Measurements from ENCODE around the gene POU3F3.

Gene POU3F3

DNA sequence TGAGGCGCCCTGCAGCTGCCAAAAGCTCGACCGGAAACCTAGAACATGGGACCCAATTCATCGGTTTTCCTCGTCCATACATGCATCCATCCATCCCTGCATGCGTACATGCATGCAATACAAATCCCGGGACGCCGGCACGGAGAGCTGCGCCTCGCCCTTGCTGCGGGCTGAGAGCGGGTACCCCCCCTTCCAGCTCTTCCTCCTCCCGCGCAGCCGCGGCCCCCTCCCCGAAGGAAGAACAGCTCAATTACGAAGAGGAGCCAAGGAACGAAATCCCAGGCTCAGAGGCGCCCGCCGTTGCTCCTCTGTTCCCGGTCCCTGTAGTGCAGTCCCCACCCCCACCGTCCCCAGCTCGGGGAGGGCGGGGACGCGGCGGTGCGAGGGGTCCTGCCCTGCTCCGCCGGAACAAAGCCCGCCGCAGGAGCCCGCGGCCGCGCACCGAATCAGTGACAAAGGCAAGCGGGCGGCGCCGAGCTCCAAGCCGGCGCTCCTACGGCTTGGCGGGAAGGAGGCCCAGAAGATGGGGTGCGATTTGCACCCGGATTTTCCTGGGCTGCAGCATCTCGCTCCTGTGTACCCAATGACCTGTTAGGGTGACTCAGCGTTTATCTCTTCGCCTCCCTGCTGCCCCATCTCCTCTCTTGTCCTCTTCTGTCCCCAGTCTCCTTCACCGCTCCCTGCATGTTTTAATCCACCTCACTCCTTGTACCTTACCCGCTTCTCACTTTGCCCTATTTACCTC lies 8.9 kb upstream of the POU3F3 start:
- H3K36me3 ChIP-seq (ENCODE audit: insufficient read depth, low read length), result no peaks in the 10 kb centered on the region
- H3K4me1 ChIP-seq (ENCODE audit: insufficient read depth, low read length, poor library complexity, severe bottlenecking), result peaks cover 7% of the 10 kb centered on the region
- no peak overlapping the region for H2AFZ ChIP-seq (ENCODE audit: low read length)
- H3F3A ChIP-seq (ENCODE audit: low read depth), result no peaks in the 10 kb centered on the region
- no peaks in the 10 kb centered on the region for H3K79me2 ChIP-seq (ENCODE audit: insufficient read depth, low read length)
- H3K9me3 ChIP-seq (ENCODE audit: insufficient read depth, low read depth, low read length), result no peaks in the 10 kb centered on the region
- TF ChIP-seq EZH2phosphoT487 (IDR thresholded peaks at IDR 0.05; ENCODE audit: borderline replicate concordance), result no peak
- TF ChIP-seq, protein P1, sequence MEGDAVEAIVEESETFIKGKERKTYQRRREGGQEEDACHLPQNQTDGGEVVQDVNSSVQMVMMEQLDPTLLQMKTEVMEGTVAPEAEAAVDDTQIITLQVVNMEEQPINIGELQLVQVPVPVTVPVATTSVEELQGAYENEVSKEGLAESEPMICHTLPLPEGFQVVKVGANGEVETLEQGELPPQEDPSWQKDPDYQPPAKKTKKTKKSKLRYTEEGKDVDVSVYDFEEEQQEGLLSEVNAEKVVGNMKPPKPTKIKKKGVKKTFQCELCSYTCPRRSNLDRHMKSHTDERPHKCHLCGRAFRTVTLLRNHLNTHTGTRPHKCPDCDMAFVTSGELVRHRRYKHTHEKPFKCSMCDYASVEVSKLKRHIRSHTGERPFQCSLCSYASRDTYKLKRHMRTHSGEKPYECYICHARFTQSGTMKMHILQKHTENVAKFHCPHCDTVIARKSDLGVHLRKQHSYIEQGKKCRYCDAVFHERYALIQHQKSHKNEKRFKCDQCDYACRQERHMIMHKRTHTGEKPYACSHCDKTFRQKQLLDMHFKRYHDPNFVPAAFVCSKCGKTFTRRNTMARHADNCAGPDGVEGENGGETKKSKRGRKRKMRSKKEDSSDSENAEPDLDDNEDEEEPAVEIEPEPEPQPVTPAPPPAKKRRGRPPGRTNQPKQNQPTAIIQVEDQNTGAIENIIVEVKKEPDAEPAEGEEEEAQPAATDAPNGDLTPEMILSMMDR (conservative IDR thresholded peaks at IDR 0.05; ENCODE audit: low read length), result no peak
- no peak overlapping the region for H3K4me3 ChIP-seq (ENCODE audit: low read length, poor library complexity, severe bottlenecking)
- no peaks in the 10 kb centered on the region for H4K20me1 ChIP-seq (ENCODE audit: insufficient read depth, low read length, poor library complexity, severe bottlenecking)
- no peaks in the 10 kb centered on the region for H3K9me2 ChIP-seq (replicated peaks; ENCODE audit: low read depth, low read length)
- no peaks in the 10 kb centered on the region for H3K27me3 ChIP-seq (ENCODE audit: insufficient read depth, low read length, poor library complexity, severe bottlenecking)
- H3K4me2 ChIP-seq (ENCODE audit: low read depth, low read length, poor library complexity, severe bottlenecking), result no peak overlapping the region
- H3K9ac ChIP-seq (ENCODE audit: low read depth, low read length, poor library complexity, severe bottlenecking), result no peak overlapping the region

DNA sequence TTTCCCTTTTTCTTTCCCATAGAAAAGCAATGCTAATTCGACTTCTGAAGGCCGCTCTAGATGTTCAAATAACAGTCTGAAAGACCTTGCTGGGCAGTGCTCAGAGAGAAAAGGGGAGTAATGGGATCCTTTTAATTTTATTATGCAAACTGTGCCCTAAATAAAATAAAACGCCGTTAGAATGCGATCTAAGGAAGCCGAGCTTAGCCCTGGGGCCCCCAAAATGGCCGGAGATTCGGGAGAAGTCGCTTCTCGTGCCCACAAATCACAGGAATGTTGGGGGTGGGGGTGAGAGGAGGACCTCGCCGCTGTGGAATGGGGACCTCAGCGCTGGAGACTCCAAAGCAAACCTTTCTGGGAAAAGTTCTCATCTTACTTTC lies 8.4 kb upstream of the POU3F3 start:
- no peaks in the 10 kb centered on the region for H3K79me2 ChIP-seq (ENCODE audit: insufficient read depth, low read length)
- no peaks in the 10 kb centered on the region for H3F3A ChIP-seq (ENCODE audit: low read depth)
- no peak overlapping the region for H3K4me2 ChIP-seq (ENCODE audit: low read depth, low read length, poor library complexity, severe bottlenecking)
- TF ChIP-seq, protein P1 (conservative IDR thresholded peaks at IDR 0.05; ENCODE audit: low read length), result no peak
- no peak for TF ChIP-seq EZH2phosphoT487 (IDR thresholded peaks at IDR 0.05; ENCODE audit: borderline replicate concordance)
- H3K4me1 ChIP-seq (ENCODE audit: insufficient read depth, low read length, poor library complexity, severe bottlenecking), result peaks cover 8% of the 10 kb centered on the region
- no peak overlapping the region for H3K4me3 ChIP-seq (ENCODE audit: low read length, poor library complexity, severe bottlenecking)
- H3K27me3 ChIP-seq (ENCODE audit: insufficient read depth, low read length, poor library complexity, severe bottlenecking), result no peaks in the 10 kb centered on the region
- H2AFZ ChIP-seq (ENCODE audit: low read length), result no peak overlapping the region
- H4K20me1 ChIP-seq (ENCODE audit: insufficient read depth, low read length, poor library complexity, severe bottlenecking), result no peaks in the 10 kb centered on the region
- H3K9me3 ChIP-seq (ENCODE audit: insufficient read depth, low read depth, low read length), result no peaks in the 10 kb centered on the region
- no peaks in the 10 kb centered on the region for H3K36me3 ChIP-seq (ENCODE audit: insufficient read depth, low read length)
- no peak overlapping the region for H3K9ac ChIP-seq (ENCODE audit: low read depth, low read length, poor library complexity, severe bottlenecking)
- H3K9me2 ChIP-seq (replicated peaks; ENCODE audit: low read depth, low read length), result no peaks in the 10 kb centered on the region

- no peak overlapping the region for H3K9ac ChIP-seq (ENCODE audit: low read depth, low read length, poor library complexity, severe bottlenecking)
- H2AFZ ChIP-seq (ENCODE audit: low read length), result no peak overlapping the region
- no peaks in the 10 kb centered on the region for H3K36me3 ChIP-seq (ENCODE audit: insufficient read depth, low read length)
- H3K4me1 ChIP-seq (ENCODE audit: insufficient read depth, low read length, poor library complexity, severe bottlenecking), result peaks cover 11% of the 10 kb centered on the region
- H4K20me1 ChIP-seq (ENCODE audit: insufficient read depth, low read length, poor library complexity, severe bottlenecking), result no peaks in the 10 kb centered on the region
- H3K9me3 ChIP-seq (ENCODE audit: insufficient read depth, low read depth, low read length), result no peaks in the 10 kb centered on the region
- H3K4me3 ChIP-seq (ENCODE audit: low read length, poor library complexity, severe bottlenecking), result no peak overlapping the region
- H3K79me2 ChIP-seq (ENCODE audit: insufficient read depth, low read length), result no peaks in the 10 kb centered on the region
- H3K27me3 ChIP-seq (ENCODE audit: insufficient read depth, low read length, poor library complexity, severe bottlenecking), result no peaks in the 10 kb centered on the region
- H3F3A ChIP-seq (ENCODE audit: low read depth), result no peaks in the 10 kb centered on the region
- no peaks in the 10 kb centered on the region for H3K9me2 ChIP-seq (replicated peaks; ENCODE audit: low read depth, low read length)
- H3K4me2 ChIP-seq (ENCODE audit: low read depth, low read length, poor library complexity, severe bottlenecking), result no peak overlapping the region
- TF ChIP-seq, protein P1 (conservative IDR thresholded peaks at IDR 0.05; ENCODE audit: low read length), result no peak
- TF ChIP-seq EZH2phosphoT487 (IDR thresholded peaks at IDR 0.05; ENCODE audit: borderline replicate concordance), result no peak
These were observed 7.7 kb upstream of the POU3F3 start for GRCh38 chr2:104845946-104846785.
